Activated CD8-positive, alpha-beta memory T cell treated with anti-CD3 and anti-CD28 coated beads for 4 hours (primary cell): Measurements from ENCODE around the gene TAC3.
"Not testable (repeated sequence)": the region's sequence is repeated elsewhere in the genome, so short reads cannot be mapped to it uniquely, and the experiment has no call there.

Experiments used
- DNase-seq, 2 donors: peaks; one replicate each; pipeline ENCODE4 v3.0.0-alpha.2; 2020; ENCODE audit warnings: low read depth in 2 of 2

Gene TAC3

DNA sequence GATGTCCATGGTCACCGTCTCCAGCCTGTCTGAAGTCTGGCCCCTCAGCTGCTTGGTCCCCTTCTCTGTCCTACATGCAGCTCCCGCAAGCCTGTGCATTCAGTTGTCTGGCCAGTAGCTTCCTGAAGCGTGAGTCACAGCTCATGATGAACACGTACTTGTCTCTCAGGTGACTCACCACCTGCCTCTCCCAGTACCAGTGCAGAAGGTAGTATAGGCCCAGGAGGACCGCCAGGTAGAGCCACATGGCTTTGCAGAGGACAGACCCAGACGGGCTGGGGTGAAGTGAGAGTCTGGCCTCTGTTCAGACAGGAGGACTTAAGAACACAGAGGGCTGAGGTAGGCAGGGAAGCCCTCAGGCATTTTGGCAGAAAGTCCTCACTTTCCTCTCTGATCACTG lies 30.6 kb downstream of the TAC3 start:
- not testable (repeated sequence) for DNase-seq

DNA sequence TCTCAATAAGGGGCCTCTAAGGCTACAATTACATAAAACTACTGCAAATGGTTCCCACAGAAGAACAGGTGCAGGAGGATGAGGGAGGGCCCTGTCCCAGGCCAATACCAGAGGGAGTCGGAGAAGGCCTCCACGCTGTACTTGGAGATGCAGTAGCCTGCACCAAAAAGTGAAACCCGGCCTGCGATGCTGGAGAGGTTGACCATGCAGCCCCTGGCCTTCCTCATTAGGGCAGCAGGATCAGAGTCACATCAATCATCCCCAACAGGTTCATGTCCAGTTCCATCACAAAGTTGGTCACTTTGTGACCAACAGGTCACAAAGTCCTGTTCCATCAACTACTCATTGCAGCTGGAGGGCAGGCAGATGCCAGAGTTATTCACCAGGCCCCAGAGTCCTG lies 32.9 kb downstream of the TAC3 start:
- DNase-seq: no peak

DNA sequence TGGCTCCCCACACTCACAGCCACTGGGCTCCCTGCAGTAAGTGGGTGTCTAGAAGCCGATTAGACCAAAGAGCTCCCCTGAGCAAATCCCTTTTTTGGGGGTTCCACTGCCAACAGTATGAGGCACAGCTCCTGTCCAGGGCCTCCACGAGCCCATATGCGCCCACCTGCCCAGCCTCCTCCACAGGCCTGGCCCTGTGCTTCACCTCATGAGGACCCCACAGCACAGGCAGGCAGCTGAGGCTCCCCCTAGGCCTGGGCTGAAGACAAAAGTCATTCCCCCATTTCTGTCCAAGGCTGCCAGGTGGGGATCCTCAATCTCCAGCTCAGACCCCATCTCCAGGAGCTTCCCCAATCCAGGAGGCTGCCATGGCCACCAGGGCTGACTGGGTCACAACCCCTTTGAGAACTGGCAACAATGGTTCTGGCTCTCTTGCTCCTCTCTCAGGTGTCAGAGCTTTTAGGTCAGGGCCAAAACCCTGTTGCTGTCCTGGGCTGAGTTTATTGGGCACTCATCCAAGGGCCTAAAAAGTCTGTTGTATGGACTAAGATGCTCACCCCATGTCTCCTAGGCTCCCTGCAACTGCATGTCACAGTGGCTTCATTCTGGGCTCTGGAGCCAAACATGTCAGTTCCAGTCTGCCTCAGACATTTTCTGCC lies 33.6 kb downstream of the TAC3 start:
- not testable (repeated sequence) for DNase-seq

DNA sequence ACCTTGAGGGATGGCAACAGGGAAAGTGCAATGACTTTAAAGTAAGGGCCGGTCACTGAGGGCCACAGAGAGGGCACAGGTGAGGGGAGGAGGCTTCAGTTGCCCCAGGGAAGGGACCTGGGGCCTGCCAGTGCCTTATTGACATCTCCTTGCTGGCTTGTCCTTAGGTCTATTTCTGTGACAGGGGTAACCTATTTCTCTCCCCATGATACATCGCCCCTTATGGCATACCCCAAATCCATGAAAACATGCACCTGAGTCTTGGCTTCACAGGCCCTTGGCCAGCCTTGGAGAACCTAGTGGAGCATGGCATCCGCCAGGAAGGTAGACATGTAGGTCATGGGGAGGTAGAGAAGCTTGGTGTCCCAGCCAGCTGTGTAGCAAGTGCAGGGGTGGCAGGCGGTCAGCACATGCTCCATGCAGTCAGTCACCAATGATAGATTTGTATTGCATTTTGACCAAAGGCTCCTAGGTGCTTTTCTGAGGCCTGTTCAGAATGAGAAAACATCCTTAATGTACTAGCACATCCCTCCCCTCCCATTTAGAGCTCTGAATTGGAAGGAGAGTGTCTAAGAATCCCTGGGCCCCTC lies 35.3 kb downstream of the TAC3 start:
- no peak for DNase-seq

DNA sequence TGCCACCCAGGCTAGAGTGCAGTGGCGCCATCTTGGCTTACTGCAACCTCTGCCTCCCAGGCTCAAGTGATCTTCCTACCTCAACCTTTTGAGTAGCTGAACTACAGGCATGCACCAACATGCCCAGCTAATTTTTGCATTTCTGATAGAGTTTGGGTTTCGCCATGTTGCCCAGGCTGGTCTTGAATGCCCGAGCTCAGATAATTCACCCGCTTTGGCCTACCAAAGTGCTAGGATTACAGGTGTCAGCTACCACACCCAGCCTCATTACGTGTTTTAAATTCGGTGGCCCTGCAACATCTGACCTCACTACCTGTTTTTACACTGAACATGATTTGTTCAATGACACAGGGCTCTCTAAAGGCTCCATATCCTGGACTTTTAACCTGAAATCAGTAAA lies 36.1 kb downstream of the TAC3 start:
- DNase-seq: no peak

DNA sequence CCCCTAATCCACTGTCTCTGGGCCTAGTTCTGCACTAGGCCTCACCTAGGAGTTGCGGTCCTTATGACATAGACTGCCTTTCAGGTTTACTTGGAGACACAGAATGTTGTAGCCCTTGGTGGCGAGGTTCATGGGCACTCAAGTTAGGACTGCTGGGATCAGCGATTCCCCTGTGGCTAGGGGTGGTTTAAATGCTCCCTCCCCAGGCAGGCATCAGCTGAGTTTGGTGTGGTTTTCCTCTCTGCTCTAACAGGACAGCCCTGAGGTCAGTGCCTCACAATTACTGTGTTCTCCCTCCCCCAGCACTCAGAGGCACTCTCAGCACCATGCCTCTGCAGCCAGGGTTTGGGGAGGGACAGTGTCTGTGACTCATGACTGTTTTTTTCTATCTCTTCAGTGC lies 36.7 kb downstream of the TAC3 start:
- DNase-seq: no peak

DNA sequence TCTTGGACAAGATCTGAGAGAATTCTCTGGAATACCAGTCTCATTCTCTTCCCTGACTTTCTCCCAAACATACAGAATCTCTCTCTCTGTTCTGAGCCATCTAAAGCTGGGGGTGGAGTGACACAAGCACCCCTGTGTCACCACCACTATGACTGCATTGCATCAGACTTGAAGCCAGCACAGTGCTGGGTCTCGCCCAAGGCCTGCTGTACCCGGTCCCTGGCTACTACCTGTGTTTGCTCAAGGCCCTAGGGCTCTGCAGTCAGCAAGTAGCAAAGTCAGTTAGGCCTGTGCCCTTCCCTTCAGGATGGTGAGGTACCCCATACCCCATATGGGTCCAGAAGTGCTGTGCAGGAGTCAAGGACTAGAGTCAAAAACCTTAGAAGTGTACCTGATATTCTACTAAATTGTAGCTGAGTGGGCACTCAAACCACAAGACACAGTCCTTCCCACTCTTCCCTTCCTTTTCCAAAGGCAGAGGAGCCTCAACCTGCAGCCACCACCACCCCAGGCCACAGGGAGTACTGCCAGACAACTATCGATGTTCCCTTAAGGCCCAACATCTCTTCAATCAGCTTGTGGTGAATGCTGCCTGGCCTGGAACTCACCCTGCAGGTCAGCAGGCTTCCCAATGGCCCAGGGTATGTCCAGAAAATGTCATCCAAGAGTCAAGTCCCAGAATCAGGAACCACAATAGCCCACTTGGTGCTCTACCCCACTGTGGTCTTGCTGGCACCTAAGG lies 37.8 kb downstream of the TAC3 start:
- DNase-seq: no peak

DNA sequence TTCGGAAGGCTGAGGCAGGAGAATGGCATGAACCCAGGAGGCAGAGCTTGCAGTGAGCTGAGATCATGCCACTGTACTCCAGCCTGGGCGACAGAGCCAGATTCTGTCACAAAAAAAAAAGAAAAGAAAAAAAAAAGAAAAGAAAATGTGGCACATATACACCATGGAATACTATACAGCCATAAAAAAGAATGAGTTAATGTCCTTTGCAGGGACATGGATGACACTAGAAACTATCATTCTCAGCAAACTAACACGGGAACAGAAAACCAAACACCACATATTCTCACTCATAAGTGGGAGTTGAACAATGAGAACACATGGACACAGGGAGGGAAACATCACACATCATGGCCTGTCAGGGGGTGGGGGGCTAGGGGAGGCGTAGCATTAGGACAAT lies 39.0 kb downstream of the TAC3 start:
- DNase-seq: not testable (repeated sequence)

DNA sequence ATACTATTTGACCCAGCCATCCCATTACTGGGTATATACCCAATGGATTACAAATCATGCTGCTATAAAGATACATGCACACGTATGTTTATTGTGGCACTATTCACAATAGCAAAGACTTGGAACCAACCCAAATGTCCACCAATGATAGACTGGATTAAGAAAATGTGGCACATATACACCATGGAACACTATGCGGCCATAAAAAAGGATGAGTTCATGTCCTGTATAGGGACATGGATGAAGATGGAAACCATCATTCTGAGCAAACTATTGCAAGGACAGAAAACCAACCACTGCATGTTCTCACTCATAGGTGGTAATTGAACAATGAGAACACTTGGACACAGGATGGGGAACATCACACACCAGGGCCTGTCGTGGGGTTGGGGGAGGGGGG lies 42.1 kb downstream of the TAC3 start:
- DNase-seq: not testable (repeated sequence)

DNA sequence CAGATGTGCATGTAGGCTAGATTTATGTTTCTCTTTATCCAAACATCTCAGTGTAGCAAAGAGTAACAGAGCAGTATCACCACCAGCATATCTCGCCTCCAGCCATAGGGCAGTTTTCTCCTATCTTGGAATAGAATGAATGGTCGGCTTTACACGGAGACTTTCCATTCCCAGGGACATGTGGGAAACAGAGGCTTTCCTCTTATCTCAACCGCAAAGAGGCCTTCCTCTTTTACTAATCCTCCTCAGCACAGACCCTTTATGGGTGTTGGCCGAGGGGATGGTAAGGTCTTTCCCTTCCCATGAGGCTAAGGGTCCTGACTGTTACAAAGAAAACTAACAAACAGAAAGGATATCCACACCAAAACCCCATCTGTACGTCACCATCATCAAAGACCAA lies 47.4 kb downstream of the TAC3 start:
- DNase-seq: not testable (repeated sequence)

DNA sequence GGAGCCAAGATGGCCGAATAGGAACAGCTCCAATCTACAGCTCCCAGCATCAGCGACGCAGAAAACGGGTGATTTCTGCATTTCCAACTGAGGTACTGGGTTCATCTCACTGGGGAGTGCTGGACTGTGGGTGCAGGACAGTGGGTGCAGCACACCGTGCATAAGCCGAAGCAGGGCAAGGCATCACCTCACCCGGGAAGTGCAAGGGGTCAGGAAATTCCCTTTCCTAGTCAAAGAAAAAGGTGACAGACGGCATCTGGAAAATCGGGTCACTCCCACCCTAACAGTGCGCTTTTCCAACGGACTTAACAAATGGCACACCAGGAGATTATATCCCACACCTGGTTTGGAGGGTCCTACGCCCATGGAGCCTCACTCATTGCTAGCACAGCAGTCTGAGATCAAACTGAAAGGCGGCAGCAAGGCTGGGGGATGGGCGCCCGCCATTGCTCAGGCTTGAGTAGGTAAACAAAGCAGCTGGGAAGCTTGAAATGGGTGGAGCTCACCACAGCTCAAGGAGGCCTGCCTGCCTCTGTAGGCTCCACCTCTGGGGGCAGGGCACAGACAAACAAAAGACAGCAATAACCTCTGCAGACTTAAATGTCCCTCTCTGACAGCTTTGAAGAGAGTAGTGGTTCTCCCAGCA lies 50.2 kb downstream of the TAC3 start:
- DNase-seq: not testable (repeated sequence)

DNA sequence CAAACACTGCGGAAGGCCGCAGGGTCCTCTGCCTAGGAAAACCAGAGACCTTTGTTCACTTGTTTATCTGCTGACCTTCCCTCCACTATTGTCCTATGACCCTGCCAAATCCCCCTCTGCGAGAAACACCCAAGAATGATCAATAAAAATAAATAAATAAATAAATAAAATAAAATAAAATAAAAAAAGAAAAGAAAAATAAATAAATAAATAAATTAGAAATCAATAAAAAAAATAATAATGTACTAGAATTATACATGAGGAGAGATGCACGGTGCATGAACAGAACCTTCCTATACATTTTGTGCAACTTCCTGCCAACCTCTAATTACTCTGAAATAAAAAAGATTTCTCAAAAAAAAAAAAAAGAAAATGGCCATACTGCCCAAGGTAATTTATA lies 51.2 kb downstream of the TAC3 start:
- not testable (repeated sequence) for DNase-seq

DNA sequence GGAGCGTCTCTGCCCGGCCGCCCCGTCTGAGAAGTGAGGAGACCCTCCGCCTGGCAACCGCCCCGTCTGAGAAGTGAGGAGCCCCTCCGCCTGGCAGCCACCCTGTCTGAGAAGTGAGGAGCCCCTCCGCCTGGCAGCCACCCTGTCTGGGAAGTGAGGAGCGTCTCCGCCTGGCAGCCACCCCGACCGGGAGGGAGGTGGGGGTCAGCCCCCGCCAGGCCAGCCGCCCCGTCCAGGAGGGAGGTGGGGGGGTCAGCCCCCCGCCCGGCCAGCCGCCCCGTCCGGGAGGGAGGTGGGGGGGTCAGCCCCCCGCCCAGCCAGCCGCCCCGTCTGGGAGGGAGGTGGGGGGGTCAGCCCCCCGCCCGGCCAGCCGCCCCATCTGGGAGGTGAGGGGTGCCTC lies 52.8 kb downstream of the TAC3 start:
- not testable (repeated sequence) for DNase-seq

DNA sequence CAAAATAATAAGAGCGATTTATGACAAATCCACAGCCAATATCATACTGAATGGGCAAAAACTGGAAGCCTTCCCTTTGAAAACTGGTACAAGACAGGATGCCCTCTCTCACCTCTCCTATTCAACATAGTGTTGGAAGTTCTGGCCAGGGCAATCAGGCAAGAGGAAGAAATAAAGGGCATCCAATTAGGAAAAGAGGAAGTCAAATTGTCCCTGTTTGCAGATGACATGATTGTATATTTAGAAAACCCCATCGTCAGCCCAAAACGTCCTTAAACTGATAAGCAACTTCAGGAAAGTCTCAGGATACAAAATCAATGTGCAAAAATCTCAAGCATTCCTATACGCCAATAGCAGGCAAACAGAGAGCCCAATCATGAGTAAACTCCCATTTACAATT lies 54.1 kb downstream of the TAC3 start:
- DNase-seq: not testable (repeated sequence)
